GM12878 (cell line): ENCODE data around the gene LYPD6. TPM values are rescaled to one million over a fixed set of nuclear protein-coding genes. Genes with fewer than 3 reads are reported as not detected.
"Not testable (repeated sequence)": the region's sequence is repeated elsewhere in the genome, so short reads cannot be mapped to it uniquely, and the experiment has no call there.

ENCODE experiments used
- ATAC-seq: fragments of 200-7000 bp; cut with Tn5 transposase; 3 replicates; pipeline ENCODE4 v1.9.1; 2020; ENCODE audit warnings: mild to moderate bottlenecking, moderate library complexity
- BruUV-seq: library from RNA; stranded (reverse); fragments of 400-500 nt; replicated peaks from 2 replicates; lab custom pipeline; 2021; lab: Mats Ljungman, UMichigan
- CTCF ChIA-PET: fragments of 300-600 bp; sonication (Branson Sonifier 250); formaldehyde crosslinking; extraction: SDS; loops from one replicate; lab custom pipeline; 2021; ENCODE audit warnings: inconsistent platforms; lab: Yijun Ruan, JAX
- POLR2A ChIA-PET: fragments of 350-600 bp; formaldehyde crosslinking; extraction: SDS; loops from one replicate; lab custom pipeline; 2021; ENCODE audit warnings: inconsistent platforms; lab: Charles Lee
- RAD21 ChIA-PET: fragments of 300-600 bp; sonication (Branson Sonifier 250); formaldehyde crosslinking; loops from one replicate; lab custom pipeline; 2023; ENCODE audit warnings: antibody characterized with exemption; ENCODE audit not compliant: unreplicated experiment; lab: Charles Lee
- SMC1A ChIA-PET: fragments of 300-600 bp; sonication (Branson Sonifier 250); formaldehyde crosslinking; loops from one replicate; lab custom pipeline; 2023; ENCODE audit not compliant: unreplicated experiment, uncharacterized antibody; lab: Charles Lee
- DNase-seq: peaks from one replicate; pipeline ENCODE4 v3.0.0-alpha.2; 2011; ENCODE audit warnings: low read depth, low spot score
- FAIRE-seq: peaks from 3 replicates; lab custom pipeline; 2011; peaks lifted over from hg19 to GRCh38; lab: Jason Lieb, UNC
- H2AFZ ChIP-seq: 2 replicates; pipeline ENCODE4 v1.6.0; 2011; ENCODE audit warnings: low read depth, low read length, control low read depth; ENCODE audit not compliant: control insufficient read depth
- H3K27ac ChIP-seq: 2 replicates; pipeline ENCODE4 v1.5.1; 2011; ENCODE audit warnings: control low read depth; ENCODE audit not compliant: control insufficient read depth, insufficient read depth
- H3K27me3 ChIP-seq, 2 experiments: replicated peaks in 1 of 2; 2 replicates each; pipeline versions ENCODE4 v1.6.0 to v1.6.1; 2011; ENCODE audit warnings: low read length in 1 of 2; ENCODE audit not compliant: control insufficient read depth in 2 of 2, insufficient read depth in 2 of 2
- H3K36me3 ChIP-seq, 2 experiments: 2 replicates each; pipeline ENCODE4 v1.5.1; 2011; ENCODE audit warnings: low read length in 1 of 2; ENCODE audit not compliant: control insufficient read depth in 2 of 2, insufficient read depth in 2 of 2
- H3K4me1 ChIP-seq: 2 replicates; pipeline ENCODE4 v1.6.1; 2011; ENCODE audit warnings: mild to moderate bottlenecking, low read length, moderate library complexity, mixed read lengths; ENCODE audit not compliant: control insufficient read depth, insufficient read depth
- H3K4me2 ChIP-seq: 2 replicates; pipeline ENCODE4 v1.6.0; 2011; ENCODE audit warnings: control low read depth; ENCODE audit not compliant: control insufficient read depth, insufficient read depth
- H3K4me3 ChIP-seq: fragments of 200-600 bp; sonication (generic); 2 replicates; pipeline ENCODE4 v1.5.1; 2016
- H3K79me2 ChIP-seq: 2 replicates; pipeline ENCODE4 v1.6.0; 2011; ENCODE audit warnings: low read length; ENCODE audit not compliant: control insufficient read depth, insufficient read depth
- H3K9ac ChIP-seq: 2 replicates; pipeline ENCODE4 v1.8.0; 2011; ENCODE audit warnings: low read length, control low read depth, mixed read lengths; ENCODE audit not compliant: control insufficient read depth, insufficient read depth
- H3K9me3 ChIP-seq: replicated peaks from 3 replicates; pipeline ENCODE4 v1.5.1; 2011; ENCODE audit warnings: mild to moderate bottlenecking, low read length; ENCODE audit not compliant: control insufficient read depth, insufficient read depth
- H4K20me1 ChIP-seq: 2 replicates; pipeline ENCODE4 v1.6.0; 2011; ENCODE audit not compliant: control insufficient read depth, insufficient read depth
- BRCA1 ChIP-seq: IDR thresholded peaks from 2 replicates; pipeline ENCODE4 v1.6.1; 2011; ENCODE audit warnings: low read depth, low read length, improper control_type of control experiment
- CHD4 ChIP-seq: fragments of 200-600 bp; sonication (generic); IDR thresholded peaks from 2 replicates; pipeline ENCODE4 v1.6.1; 2016; ENCODE audit warnings: mild to moderate bottlenecking
- EED ChIP-seq: sonication (generic); IDR thresholded peaks from 2 replicates; pipeline ENCODE4 v1.6.1; 2016; ENCODE audit warnings: antibody characterized with exemption, low read depth
- LARP7 ChIP-seq: fragments of 450-650 bp; IDR thresholded peaks from 2 replicates; pipeline ENCODE4 v1.6.1; 2017; ENCODE audit warnings: mild to moderate bottlenecking
- MYC ChIP-seq: IDR thresholded peaks from 2 replicates; pipeline ENCODE4 v1.6.1; 2011; ENCODE audit warnings: mild to moderate bottlenecking, low read length, moderate library complexity, inconsistent platforms; ENCODE audit not compliant: insufficient read depth, insufficient replicate concordance, insufficient read length, severe bottlenecking
- NR2C2 ChIP-seq: IDR thresholded peaks from 2 replicates; pipeline ENCODE4 v1.6.1; 2011; ENCODE audit warnings: borderline replicate concordance, low read depth; ENCODE audit not compliant: control insufficient read depth, insufficient read length
- PAX8 ChIP-seq: fragments of 450-650 bp; IDR thresholded peaks from 2 replicates; pipeline ENCODE4 v1.6.1; 2017; ENCODE audit warnings: mild to moderate bottlenecking, moderate library complexity
- TAF1 ChIP-seq: IDR thresholded peaks from 2 replicates; pipeline ENCODE4 v1.6.1; 2011; ENCODE audit warnings: mild to moderate bottlenecking, low read depth, low read length, borderline replicate concordance
- WGBS: methylation state at CpG from one replicate; pipeline ENCODE4 v1.1.6; 2016; ENCODE audit warnings: low lambda C conversion rate; ENCODE audit not compliant: insufficient replicate concordance, insufficient coverage; ENCODE audit errors: missing lambda C conversion rate; 5-methylcytosine and 5-hydroxymethylcytosine counted together
- in situ Hi-C: fragments of 300-500 bp; cut with MboI; formaldehyde crosslinking; loops from 9 replicates; pipeline ENCODE4 v1.14.3; 2018; ENCODE audit warnings: mixed read lengths
- intact Hi-C: fragments of 100-400 bp; cut with micrococcal nuclease; formaldehyde crosslinking; loops from one replicate; pipeline ENCODE4 v1.14.2; 2022; ENCODE audit not compliant: unreplicated experiment
- polyA plus RNA-seq, 11 experiments: library from polyadenylated mRNA; depleted of rRNA in 4 of 11; unstranded in 6 of 11; stranded (reverse) in 5 of 11; fragments of >200 nt; fragmentation: Nextera tagmentation in 4 of 11; fragmentation: Illumina TruSeq in 1 of 11; extraction: Ambion mirVana in 4 of 11; extraction: Trizol in 1 of 11; gene quantifications; 1 replicate in 1 of 11; 2 replicates in 10 of 11; pipeline versions ENCODE4 v1.2.1 to v1.2.3, GENCODE V29; 2011 to 2016; ENCODE audit warnings: inconsistent platforms in 2 of 11, missing spikeins in 2 of 11, low read depth in 1 of 11
- total RNA-seq, 4 experiments: library from RNA; depleted of rRNA in 3 of 4; stranded (reverse); fragments of >200 nt in 3 of 4; fragmentation: Illumina TruSeq in 1 of 4; extraction: Trizol in 1 of 4; gene quantifications; 2 replicates each; pipeline versions ENCODE4 v1.2.1 to v1.2.3, GENCODE V29; 2013 to 2021
- TF ChIP-seq, protein P1 (sequence below): fragments of 450-650 bp; IDR thresholded peaks from 2 replicates; pipeline ENCODE4 v1.6.1; 2016; ENCODE audit warnings: mild to moderate bottlenecking

Gene LYPD6
- total and polyA plus RNA-seq, 10 of the 15 experiments (the other 5 are each of a cell fraction or from before 2014, with no cell fraction given): not detected

GRCh38 chr2:149492923-149493322 is 162.5 kb downstream of the LYPD6 start (continued):
- TF ChIP-seq TAF1 (no peak), PAX8 (no peak), NR2C2 (no peak), MYC (no peak), EED (no peak), CHD4 (no peak), LARP7 (no peak), BRCA1 (no peak)
- TF ChIP-seq, protein P1, sequence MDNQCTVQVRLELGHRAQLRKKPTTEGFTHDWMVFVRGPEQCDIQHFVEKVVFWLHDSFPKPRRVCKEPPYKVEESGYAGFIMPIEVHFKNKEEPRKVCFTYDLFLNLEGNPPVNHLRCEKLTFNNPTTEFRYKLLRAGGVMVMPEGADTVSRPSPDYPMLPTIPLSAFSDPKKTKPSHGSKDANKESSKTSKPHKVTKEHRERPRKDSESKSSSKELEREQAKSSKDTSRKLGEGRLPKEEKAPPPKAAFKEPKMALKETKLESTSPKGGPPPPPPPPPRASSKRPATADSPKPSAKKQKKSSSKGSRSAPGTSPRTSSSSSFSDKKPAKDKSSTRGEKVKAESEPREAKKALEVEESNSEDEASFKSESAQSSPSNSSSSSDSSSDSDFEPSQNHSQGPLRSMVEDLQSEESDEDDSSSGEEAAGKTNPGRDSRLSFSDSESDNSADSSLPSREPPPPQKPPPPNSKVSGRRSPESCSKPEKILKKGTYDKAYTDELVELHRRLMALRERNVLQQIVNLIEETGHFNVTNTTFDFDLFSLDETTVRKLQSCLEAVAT: no peak
- TF ChIP-seq, all 136 proteins: peak for 0

GRCh38 chr2:149499204-149499603 is 168.8 kb downstream of the LYPD6 start:
- H3K4me3 ChIP-seq, ATAC-seq, H3K9me3 ChIP-seq, H4K20me1 ChIP-seq, BruUV-seq, POLR2A ChIA-PET, SMC1A ChIA-PET, RAD21 ChIA-PET, FAIRE-seq, H3K79me2 ChIP-seq, H3K36me3 ChIP-seq, H3K27ac ChIP-seq, H2AFZ ChIP-seq, DNase-seq, in situ Hi-C loops, H3K9ac ChIP-seq, H3K4me2 ChIP-seq, H3K4me1 ChIP-seq, intact Hi-C loops, CTCF ChIA-PET, H3K27me3 ChIP-seq: not testable (repeated sequence)
- WGBS: 0% methylated on average over 1 of the region's 1 CpG

GRCh38 chr2:149506808-149507207 is 176.4 kb downstream of the LYPD6 start:
- H3K9me3 ChIP-seq, ATAC-seq, in situ Hi-C loops, DNase-seq, H3K27me3 ChIP-seq, CTCF ChIA-PET, H3K36me3 ChIP-seq, H3K4me1 ChIP-seq, SMC1A ChIA-PET, H3K4me2 ChIP-seq, RAD21 ChIA-PET, H2AFZ ChIP-seq, H3K4me3 ChIP-seq, H4K20me1 ChIP-seq, intact Hi-C loops, POLR2A ChIA-PET, FAIRE-seq, H3K9ac ChIP-seq, H3K79me2 ChIP-seq, BruUV-seq, H3K27ac ChIP-seq: not testable (repeated sequence)
- WGBS: 46% methylated on average over 8 of the region's 8 CpGs
